IMR-90 (cell line): ENCODE data around the gene SCAF11.

Experiments used
- BHLHE40 ChIP-seq: fragments of 150-350 bp; IDR thresholded peaks from 2 replicates; pipeline ENCODE4 v1.6.1; 2016; ENCODE audit warnings: mild to moderate bottlenecking, low read depth, low read length
- CEBPB ChIP-seq: IDR thresholded peaks from 2 replicates; pipeline ENCODE4 v1.6.1; 2012; ENCODE audit warnings: low read depth, low read length, improper control_type of control experiment
- CHD1 ChIP-seq: IDR thresholded peaks from 2 replicates; pipeline ENCODE4 v1.6.1; 2012; ENCODE audit warnings: low read depth, low read length, improper control_type of control experiment
- CTCF ChIP-seq: conservative IDR thresholded peaks from 2 replicates; pipeline ENCODE4 v1.5.1; 2012; ENCODE audit warnings: mild to moderate bottlenecking, low read depth, low read length, improper control_type of control experiment
- ELK1 ChIP-seq: fragments of 150-350 bp; IDR thresholded peaks from 2 replicates; pipeline ENCODE4 v1.6.1; 2016; ENCODE audit warnings: low read depth, mild to moderate bottlenecking, low read length, moderate library complexity, borderline replicate concordance
- MAFK ChIP-seq: IDR thresholded peaks from 2 replicates; pipeline ENCODE4 v1.6.1; 2012; ENCODE audit warnings: low read depth, low read length, improper control_type of control experiment
- MXI1 ChIP-seq: IDR thresholded peaks from 2 replicates; pipeline ENCODE4 v1.6.1; 2012; ENCODE audit warnings: low read depth, mild to moderate bottlenecking, low read length, moderate library complexity, borderline replicate concordance
- POLR2A ChIP-seq: IDR thresholded peaks from 2 replicates; pipeline ENCODE4 v1.6.1; 2012; ENCODE audit warnings: mild to moderate bottlenecking, low read depth, low read length
- RAD21 ChIP-seq: IDR thresholded peaks from 2 replicates; pipeline ENCODE4 v1.6.1; 2012; ENCODE audit warnings: low read length, improper control_type of control experiment
- RCOR1 ChIP-seq: IDR thresholded peaks from 2 replicates; pipeline ENCODE4 v1.6.1; 2012; ENCODE audit warnings: mild to moderate bottlenecking, low read length, improper control_type of control experiment; ENCODE audit not compliant: insufficient replicate concordance
- SMC3 ChIP-seq: fragments of 150-350 bp; IDR thresholded peaks from 2 replicates; pipeline ENCODE4 v1.6.1; 2016; ENCODE audit warnings: low read depth, mild to moderate bottlenecking, antibody characterized with exemption, low read length, moderate library complexity
- USF2 ChIP-seq: fragments of 150-350 bp; IDR thresholded peaks from 2 replicates; pipeline ENCODE4 v1.6.1; 2017; ENCODE audit warnings: mild to moderate bottlenecking, antibody characterized with exemption, low read length, low read depth

GRCh38 chr12:45877069-45877468 lies 113.3 kb downstream of the SCAF11 start:
- no peak for TF ChIP-seq CTCF
- no peak for TF ChIP-seq SMC3
- TF ChIP-seq RAD21: no peak
- no peak for TF ChIP-seq ELK1
- no peak for TF ChIP-seq POLR2A
- no peak for TF ChIP-seq RCOR1
- no peak for TF ChIP-seq CEBPB
- no peak for TF ChIP-seq MXI1
- TF ChIP-seq BHLHE40: no peak
- no peak for TF ChIP-seq USF2
- TF ChIP-seq MAFK: no peak
- no peak for TF ChIP-seq CHD1
